ENCODE results near the gene NIFK.
"Not testable (repeated sequence)": the region's sequence is repeated elsewhere in the genome, so short reads cannot be mapped to it uniquely, and the experiment has no call there.

Gene NIFK

DNA sequence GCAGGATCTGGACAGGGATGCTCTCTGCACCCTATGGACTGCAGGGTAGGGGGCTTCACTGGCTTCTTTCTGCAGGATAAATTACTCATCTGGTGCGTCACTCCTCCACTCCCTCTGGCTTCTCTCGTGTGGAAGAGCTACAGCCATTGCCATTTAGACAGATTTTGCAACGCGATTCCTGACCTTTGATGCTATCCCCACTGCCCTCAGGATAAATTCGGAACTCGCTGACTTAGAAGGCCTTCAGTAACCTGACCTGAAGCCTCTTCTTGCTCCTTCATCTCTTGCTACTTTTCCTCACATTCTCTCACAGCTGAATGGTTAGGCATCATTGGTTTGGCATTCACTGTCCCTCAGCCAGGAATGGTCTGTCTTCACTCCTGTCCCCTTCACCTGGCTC lies 5.3 kb downstream of the NIFK start:
- DNase-seq: no peak

DNA sequence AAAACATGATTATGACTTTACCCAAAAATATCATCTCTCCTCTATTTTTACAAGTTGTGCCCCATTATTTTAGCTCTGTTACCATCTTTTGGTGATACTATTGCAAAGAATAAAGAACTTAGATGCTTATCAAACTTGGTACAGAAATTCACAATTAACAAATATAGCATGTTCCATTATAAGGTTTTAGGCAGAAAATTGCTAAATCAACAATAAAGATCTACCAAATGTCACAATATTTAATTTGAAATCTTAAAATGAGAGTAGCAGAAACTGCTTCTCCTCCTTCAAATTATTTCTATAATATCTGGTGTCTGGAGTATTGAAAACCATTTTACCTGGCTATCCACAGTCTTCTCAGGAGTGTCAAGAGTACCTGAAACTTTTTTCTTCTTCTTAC lies 8.7 kb downstream of the NIFK start:
- no peak for DNase-seq

DNA sequence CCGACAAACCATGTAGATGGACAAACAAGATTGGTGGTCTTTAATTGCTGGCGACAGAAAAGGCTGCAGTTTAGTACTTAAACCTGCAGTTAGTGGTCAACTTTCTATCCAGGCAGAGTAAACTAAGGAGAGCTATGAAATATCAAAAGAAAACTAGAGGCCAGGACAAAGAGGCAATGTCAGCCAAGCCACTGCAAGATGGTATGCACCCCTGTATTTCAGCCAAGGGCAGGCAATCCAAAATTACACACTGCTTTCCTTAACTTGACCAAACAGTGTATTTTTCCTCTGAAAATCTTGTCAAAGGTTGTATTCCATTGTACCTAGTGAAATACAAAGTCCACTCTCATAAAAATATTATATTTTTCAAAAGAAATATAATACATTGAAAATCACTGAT lies 9.3 kb downstream of the NIFK start:
- no peak for DNase-seq

DNA sequence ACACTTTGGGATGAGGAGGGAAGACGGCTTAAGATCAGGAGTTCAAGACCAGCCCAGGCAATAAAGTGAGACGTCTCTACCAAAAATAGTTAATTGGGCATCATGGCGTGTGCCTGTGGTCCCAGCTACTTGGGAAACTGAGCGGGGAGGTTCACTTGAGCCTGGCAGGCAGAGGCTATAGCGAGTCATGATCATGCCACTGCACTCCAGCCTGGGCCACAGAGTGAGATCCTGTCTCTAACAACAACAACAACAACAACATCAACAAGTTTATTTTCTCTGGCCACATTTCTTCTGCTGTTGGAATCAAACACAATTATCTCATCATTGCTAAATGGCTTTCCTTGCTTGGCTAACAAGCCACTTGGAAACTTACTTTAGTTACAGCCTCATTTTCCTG lies 13.4 kb downstream of the NIFK start:
- DNase-seq: no peak

DNA sequence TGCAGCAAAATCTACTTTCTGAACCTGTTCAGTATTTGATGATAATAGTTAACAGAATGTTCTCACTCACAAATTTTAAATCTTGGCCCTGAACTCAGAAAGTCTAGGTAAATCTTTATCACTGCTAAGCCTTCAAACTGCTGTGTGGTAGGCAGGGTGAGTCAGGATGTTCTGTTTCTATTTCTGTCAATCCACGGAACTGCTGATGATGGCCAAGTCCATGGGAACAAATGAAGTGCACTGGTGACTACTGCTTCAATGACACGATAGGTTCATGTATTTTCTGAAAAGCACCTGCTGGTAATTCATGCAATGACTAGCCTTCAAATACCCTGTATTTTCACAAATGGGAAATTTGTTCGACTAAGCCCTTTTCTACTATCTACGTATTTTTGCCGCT lies 14.2 kb downstream of the NIFK start:
- no peak for DNase-seq

DNA sequence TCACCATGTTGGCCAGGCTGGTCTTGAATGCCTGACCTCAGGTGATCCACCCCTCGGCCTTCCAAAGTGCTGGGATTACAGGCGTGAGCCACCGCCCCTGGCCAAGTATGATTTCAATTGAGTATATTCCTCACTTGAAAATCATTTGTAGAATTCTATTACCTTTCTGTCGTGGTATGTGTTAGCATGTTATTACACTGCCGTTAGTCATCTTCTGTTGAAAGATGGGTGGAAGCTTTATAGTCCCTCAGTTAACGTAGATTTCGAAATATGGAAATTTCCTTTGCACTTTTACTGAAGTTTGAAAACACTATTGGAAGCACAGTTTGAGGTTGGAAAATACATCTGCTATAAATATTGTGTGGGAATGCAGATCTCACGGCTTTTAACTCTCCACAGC lies 14.7 kb downstream of the NIFK start:
- no peak for DNase-seq

DNA sequence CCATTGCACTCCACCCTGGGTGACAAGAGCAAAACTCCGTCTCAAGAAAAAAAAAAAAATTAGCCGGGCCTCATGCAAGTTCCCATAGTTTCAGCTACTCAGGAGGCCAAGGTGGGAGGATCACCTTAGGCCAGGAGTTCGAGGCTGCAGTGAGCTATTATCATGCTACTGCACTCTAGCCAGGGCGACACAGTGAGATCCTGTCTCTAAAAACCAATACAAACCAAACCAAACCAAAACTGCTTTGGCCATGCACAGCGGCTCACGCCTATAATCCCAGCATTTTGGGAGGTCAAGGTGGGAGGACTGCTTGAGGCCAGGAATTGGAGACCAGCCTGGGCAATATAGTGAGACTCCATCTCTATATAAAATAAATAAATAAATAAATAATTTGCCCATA lies 19.1 kb downstream of the NIFK start:
- DNase-seq: no peak

DNA sequence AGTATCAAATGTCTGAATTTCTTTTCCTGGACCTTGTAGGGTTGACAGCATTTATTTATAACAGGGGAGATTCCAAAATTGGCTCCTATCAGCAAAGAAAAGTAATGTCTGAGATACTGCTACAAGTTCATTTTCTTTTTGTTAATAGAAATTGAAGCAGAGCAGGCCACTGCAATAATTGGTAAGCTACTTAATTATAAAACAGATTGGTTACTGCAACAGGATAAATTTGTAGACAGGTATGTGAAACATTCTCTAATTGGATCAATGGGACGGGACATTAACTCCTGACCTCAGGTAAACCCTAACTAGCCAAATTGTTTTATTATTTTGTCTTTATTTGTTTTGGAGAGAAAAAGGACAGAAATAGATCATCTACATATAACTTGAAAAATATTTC lies 20.5 kb downstream of the NIFK start:
- no peak for DNase-seq

DNA sequence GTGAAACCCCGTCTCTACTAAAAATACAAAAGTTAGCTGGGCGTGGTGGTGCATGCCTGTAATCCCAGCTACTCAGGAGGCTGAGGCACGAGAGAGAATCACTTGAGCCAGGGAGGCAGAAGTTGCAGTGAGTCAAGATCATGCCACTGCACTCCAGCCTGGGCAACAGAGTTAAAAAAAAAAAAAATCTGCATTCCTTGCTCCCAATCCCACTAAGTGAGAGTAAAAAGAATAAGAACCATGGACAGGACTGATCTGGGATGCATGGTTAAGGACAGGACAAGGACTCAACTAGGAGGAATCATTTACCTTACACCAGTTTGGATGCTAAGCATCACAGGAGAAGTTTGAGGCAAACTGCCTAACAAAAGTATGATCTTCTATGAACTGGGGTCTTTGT lies 25.2 kb downstream of the NIFK start:
- DNase-seq: not testable (repeated sequence)

DNA sequence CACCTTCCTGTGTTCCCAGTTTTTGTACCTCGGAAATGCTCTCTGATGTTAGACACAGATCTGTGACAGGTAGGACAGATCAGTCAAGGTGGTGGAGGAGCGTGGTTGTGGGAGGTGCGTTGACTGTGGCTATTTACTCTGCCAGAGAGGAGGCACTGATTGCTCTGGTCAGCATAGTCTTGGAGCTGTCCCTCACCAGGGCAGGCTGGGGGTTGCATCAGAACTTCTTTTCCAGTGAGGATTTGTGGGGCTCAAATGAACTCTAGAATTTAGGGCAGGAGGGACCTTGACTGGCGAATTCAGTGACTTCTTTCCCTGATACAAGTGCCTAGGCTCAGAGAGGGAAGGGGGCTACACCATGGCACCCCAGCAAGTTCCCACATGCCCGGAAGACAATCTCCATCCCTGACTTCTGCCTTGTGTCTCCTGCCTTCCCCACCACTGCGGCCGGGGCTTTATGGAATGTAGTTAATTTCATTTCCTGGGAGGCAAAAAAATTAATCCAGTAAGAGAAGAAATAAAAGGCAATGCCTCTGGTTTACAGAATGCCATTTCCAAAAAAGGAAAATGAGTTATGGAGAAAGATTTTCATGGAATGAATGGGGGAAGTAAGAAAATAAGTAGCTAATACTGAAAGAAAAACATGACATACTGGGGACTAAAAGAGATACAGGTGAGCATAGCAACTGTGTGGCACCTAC lies 26.1 kb downstream of the NIFK start:
- no peak for DNase-seq

DNA sequence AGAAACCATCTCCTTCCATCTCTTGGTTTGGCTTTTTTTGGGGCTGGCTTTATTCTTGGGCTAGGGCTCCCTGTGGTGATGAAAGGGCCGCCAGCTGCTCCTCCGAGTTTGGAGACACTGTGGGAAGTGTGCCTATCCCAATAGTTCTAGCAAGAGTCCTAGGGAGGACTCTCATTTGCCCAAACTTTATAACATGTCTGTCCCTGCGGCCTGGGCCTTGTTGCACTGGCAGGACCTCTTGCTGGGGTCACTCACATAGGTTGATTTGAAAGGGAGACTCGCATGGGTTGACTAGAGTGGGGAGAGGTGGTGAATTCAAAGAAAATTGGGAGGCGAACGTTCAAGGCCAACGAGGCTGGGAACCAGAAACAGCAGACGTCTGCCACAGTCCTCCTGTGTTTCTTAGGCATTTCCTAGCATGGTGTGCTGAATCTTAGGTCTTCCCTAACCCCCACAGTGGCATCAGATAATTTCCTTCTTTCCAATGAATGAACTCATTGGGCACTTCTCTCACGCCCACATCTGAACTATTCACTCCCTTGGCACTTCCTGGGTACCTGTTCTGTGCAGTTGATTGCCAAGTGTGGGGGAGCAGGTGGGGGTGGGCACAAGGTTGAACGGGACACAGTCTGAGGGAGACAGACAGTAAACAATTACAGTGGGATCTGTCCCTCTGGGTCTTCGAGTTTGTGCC lies 26.8 kb downstream of the NIFK start:
- DNase-seq: no peak

DNA sequence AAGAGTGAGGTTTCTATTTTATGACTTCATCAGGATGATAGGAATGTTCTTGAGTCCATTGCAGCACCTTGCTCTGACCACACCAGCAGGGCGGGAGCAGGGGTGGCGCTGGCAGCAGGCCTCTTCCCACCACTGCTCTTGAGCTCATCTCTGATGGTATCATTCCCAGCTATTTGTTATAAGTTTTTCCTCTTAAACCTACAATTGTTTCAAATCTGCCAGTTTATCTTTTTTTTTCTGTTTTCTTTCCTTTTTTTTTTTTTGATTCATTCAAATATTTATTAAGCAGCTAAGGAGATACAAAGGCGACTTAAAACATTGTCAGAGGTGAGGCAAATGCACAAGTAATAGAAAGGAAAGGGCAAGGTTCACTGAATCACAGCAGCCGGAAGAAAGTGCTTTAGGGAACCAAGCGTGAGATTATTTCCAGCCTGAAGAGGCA lies 28.7 kb downstream of the NIFK start:
- DNase-seq: no peak

DNA sequence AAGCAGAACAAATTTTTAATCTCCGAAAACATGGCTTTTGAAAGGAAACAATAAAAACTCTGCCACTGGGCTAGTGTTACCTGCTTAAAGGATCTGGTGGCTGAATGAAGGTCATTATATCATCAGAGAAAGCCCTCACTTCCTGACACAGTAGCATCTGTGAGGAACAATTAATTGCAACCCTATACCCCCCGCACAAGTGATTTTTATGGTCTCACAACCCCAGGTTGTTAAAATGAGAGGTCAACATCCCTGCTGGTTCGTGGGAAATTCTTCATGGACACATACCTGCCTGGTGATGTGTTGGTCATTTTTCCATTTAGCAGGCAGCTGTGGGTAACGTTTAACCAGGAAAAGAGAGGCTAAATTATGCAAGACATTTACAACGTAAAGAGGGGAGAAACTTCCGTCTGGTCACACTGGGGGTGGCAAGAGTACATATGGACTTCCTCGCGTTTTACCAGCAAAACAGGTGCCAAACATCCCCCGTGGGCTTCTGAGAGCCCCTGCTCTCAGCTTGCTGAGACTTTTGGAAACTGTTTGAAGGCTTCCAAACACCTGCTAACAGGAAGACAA lies 29.2 kb downstream of the NIFK start:
- DNase-seq: no peak

DNA sequence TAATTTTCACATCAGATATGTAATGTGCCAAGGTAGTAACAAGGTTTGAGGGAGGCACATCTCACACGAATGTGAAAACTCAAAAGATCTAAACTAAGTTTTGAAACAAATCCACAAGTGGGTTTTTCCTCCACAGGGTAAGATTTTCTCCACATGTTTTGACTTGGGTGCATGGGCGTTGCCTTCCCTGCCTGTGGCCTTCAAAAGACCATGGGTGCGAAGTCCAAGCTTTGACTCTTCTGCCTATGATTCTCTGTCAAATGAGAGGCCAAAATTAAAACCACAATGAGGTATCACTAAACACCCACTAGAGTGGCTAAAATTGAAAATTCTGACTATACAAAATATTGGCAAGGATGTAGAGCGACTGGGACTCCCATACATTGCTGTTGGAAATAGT lies 30.7 kb downstream of the NIFK start:
- DNase-seq: no peak

DNA sequence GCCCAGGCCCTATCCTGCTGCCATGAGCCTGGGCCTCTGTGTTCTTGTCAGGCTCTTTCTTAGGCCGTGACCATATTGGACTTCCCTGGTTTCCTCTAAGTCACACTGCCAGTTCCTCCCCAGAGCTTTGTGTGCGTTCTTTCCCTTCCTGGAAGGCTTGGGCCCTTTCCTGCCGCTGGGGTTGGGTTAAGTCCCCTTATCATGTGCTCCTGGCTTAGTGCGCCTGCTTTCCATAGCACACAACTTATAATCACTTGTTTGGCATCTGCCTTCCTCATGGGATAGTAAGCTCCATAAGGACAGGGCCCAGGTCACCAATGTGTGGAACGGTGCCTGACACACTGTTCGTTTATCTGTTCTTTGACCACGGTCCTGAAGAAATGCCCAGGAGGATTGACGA lies 31.3 kb downstream of the NIFK start:
- no peak for DNase-seq

DNA sequence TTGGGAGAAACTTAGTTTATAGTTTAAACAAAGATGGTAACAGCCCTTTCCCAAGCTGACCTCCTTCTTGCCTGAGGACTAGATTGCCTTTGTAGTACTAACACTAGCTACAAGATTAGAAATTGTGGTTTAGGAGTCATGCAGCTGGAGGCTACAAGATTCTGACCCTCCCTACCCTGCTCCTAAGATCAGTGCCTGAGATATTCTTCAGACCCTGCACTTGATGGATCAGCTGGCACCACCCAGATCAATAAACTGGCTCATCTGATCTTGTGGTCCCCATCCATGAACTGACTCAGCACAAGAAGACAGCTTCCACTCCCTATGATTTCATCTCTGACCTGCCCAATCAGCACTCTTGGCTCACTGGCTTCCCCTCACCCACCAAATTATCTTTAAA lies 34.9 kb downstream of the NIFK start:
- DNase-seq: not testable (repeated sequence)

DNA sequence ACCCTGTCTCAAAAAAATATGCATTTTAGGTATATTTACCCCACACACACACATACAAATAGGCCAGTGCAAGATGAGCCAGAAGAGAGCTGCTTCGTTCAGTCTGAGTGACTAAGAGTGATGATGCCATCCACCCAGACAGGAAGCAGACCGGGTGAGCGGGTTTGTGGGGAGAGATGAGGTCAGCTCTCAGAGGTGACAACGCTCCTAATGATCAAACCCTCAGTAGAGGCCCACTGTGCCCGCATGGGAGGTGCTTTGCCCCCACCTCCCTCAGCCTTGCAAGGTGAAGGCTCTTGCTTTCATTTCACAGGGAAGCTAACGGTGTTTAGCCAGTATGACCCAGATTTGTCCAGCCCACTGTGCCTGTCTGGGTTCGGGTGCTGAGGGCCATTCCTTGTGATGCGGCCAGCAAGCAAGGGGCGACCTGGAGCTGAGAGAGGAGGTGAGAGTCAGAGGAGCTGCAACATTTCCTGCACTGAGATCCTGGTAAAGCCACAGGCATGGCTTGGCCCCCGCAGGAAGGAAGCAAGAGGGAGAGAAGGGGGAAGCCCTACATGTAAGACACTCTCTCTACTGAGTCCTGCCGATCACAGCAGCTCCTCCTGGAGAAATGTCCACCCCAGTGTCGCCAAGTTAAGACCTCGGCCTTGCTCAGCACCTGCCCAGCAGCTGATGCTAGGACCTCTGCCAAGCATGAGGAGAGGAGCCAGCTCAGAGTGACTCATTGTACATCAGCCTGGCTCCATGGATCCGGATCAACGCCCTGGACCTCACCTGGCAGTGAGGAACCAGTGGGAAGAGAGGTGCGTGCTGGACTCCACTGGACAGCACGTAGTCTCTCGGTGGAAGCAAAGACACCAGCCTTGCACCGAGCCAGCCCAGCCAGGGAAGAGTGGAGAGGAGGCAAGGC lies 37.0 kb downstream of the NIFK start:
- no peak for DNase-seq

DNA sequence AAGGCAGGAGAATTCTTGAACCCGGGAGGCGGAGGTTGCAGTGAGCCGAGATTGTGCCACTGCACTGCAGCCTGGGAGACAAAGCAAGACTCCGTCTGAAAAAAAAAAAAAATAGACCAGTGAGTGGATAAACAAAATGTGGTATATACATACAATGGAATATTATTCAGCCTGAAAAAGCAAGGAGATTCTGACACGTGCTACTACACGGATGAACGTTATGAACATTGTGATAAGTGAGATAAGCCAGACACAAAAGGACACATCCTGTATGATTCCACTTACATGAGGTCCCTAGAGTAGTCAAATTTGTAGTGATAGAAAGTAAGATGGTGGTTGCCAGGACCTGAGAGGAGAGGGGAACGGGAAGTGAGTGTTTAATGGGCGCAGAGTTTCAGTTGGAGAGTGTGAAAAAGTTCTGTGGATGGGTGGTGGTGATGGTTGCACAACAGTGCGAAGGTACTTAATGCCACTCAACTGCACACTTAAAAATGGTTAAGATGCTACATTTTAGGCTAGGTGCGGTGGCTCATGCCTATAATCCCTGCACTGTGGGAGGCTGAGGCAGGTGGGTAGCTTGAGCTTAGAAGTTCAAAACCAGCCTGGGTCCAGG lies 38.3 kb downstream of the NIFK start:
- DNase-seq: no peak

DNA sequence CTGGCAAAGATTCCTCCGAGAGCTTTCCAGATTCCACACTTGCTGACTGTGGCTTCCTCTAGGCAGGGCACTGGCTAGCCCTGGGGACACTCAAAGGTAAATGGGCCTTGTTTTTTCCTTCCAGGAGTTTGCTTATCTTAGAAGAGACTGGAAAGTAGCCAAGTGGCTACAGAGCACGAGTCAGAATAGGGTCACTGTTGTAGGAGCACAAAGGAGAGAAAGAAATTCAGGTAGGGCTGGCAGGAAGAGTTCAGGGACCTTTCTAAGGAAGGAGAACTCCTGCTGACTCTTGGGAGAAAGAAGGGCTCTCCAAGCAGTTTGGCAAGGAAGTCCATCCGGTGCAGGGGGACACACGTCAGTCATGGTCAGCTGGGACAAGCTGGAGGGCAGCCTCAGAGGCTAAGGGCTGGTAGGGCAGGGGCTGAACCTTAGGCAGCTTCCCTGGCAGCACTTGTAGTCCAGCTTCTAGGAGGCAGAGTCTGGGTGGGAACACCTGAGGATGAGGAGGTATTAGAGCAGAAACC lies 39.5 kb downstream of the NIFK start:
- DNase-seq: no peak

DNA sequence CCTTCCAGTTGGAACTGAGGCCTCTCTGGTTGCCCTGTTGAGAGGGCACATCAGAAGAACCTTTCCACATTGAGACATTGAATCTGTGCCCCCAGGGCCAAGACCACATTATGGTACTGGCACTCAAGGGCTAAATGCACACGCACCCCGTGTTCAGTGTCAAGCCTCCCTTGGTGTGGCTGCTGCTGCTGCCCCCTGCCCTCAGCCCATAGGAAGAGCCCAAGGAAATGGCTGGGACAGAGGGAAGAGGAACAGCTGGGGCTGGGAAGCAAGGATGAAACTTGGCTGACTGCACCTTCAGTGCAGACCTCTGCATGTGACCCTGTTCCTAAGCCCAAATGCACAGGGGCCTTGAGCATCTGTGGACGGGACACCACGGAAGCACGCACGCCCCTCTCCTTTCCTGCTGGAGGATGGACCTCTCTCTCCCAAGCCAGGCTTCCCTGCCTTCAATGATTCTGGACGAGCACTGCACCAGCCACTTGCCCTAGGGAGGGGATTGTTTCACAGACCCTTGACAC lies 40.2 kb downstream of the NIFK start:
- no peak for DNase-seq

DNA sequence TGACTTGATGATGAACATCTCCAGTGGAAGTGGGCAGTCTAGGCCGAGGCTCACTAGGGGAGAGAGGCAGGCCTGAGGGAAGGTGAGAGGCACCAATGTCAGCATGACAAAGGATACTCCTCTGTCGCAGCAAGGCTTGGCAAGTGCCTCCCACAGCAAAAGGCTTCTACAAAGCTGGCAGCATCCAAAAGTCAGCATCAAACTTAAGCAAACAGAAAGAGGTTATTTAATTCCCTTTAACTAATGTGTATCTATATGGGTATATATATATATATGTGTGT lies 41.6 kb downstream of the NIFK start:
- no peak for DNase-seq

DNA sequence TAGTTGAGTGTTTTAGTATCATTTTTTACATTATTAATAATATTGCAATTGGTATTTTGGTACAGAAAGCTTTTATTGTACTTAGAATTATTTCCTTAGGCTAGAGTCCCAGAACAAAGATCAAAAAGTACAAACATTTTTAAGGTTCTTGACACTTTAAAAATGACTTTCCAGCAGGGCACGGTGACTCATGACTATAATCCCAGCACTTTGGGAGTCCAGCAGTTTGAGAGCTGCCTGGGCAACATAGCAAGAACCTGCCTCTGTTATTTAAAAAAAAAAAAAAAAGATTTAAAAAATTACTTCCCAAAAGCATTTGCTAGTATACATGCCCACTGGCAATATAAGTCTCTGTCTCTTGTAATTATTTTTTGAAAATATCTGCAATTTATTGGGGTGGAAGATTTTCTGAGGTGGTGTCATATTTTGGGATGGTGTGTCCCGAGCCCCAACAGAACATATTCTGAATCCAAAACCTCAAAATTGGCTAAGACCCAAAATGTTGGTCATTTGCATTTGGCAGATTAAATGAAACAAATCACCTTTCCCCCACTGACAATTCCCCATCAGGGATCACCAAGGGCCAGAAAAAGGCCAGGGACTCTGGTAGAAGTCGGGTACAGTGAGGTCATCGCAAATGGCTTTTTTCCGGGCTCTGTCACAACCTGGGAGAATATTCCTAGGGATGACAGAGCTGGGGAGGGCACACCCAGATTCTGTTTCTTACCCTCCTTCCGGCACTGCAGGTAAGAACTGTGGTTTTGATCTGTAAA lies 42.1 kb downstream of the NIFK start:
- DNase-seq: no peak

All from NCI-H526 treated with DMSO at 0.1 percent for 48 hours (cell line).